ENCODE data around the gene NQO2. TPM values are rescaled to one million over a fixed set of nuclear protein-coding genes. Genes with fewer than 3 reads are reported as not detected.

NQO2 gene
- total and polyA plus RNA-seq, 2 of the 13 experiments (the other 11 are each of a cell fraction or from before 2014, with no cell fraction given) = 32.2 to 56.5 TPM

- no peak overlapping the region for H3K4me2 ChIP-seq (ENCODE audit: low read depth, low read length)
- H3K79me2 ChIP-seq (ENCODE audit: insufficient read depth, low read length) = no peaks in the 10 kb centered on the region
- H4K20me1 ChIP-seq (ENCODE audit: insufficient read depth, low read length) = no peaks in the 10 kb centered on the region
- no peaks in the 10 kb centered on the region for H3K4me1 ChIP-seq (ENCODE audit: insufficient read depth, low read length)
- POLR2A ChIA-PET = interaction anchor here (0.7 kb wide), 1 partner anchor 44 kb away, joined by 3 read pairs; no protein-coding TSS in a partner anchor
- WGBS (ENCODE audit: low lambda C conversion rate) = 22% methylated on average over 1 of the region's 1 CpG
- in situ Hi-C loops (cut with HindIII; ENCODE audit: extremely low pct_ligation_motif_present, low pct_unique_long_range_greater_than_20kb) = no loop called here
- H3K27me3 ChIP-seq (ENCODE audit: control insufficient read depth in 1 of 2, insufficient read depth in 2 of 2, low read length in 2 of 2) = peaks cover 0 to 29% of the 10 kb centered on the region in 2 experiments; a peak in 3 of 5 replicates
- CTCF ChIA-PET (ENCODE audit: low intra/inter-chr PET ratio, low total read pairs) = no interaction called here
- intact Hi-C loops (cut with micrococcal nuclease; ENCODE audit: unreplicated experiment) = no loop called here
- BruUV-seq (replicated peaks) = no TSS peak
- H3K9me3 ChIP-seq (ENCODE audit: low read length) = no peaks in the 10 kb centered on the region
- H3K9ac ChIP-seq (ENCODE audit: insufficient read depth, low read depth, low read length) = no peak overlapping the region
- no peak overlapping the region for H2AFZ ChIP-seq (ENCODE audit: low read length)
- no peak for DNase-seq (ENCODE audit: low spot score)
- no peak overlapping the region for H3K27ac ChIP-seq (ENCODE audit: extremely low read length, insufficient read depth, low read length)
- FAIRE-seq = no peak
- H3K36me3 ChIP-seq (replicated peaks in 1 of 2; ENCODE audit: control insufficient read depth in 1 of 2, insufficient read depth in 2 of 2, low read length in 2 of 2) = no peaks in the 10 kb centered on the region
- no peak for ATAC-seq
- H3K4me3 ChIP-seq (replicated peaks in 1 of 3; ENCODE audit: insufficient read depth in 1 of 3, low read depth in 2 of 3, low read length in 3 of 3) = no peak overlapping the region
- TF ChIP-seq PHF8 (CRISPR knock-in tag; IDR thresholded peaks at IDR 0.05) (no peak), ZNF30 (CRISPR knock-in tag; IDR thresholded peaks at IDR 0.05) (no peak), RBAK (CRISPR knock-in tag; IDR thresholded peaks at IDR 0.05) (no peak), LBX2 (CRISPR knock-in tag; IDR thresholded peaks at IDR 0.05; ENCODE audit: borderline replicate concordance) (no peak), ZNF451 (CRISPR knock-in tag; IDR thresholded peaks at IDR 0.05) (no peak), ZNF18 (CRISPR knock-in tag; IDR thresholded peaks at IDR 0.05; ENCODE audit: insufficient replicate concordance) (no peak), USF2 (IDR thresholded peaks at IDR 0.05; ENCODE audit: low read depth, low read length) (no peak), USF2 (CRISPR knock-in tag; IDR thresholded peaks at IDR 0.05; ENCODE audit: borderline replicate concordance) (no peak), SETDB1 (CRISPR knock-in tag; IDR thresholded peaks at IDR 0.05; ENCODE audit: borderline replicate concordance) (no peak), PHF21A (CRISPR knock-in tag; IDR thresholded peaks at IDR 0.05) (no peak), MAX (IDR thresholded peaks at IDR 0.05) (no peak), ZNF230 (CRISPR knock-in tag; IDR thresholded peaks at IDR 0.05) (no peak), CSRNP1 (CRISPR knock-in tag; IDR thresholded peaks at IDR 0.05) (no peak), ZNF644 (CRISPR knock-in tag; IDR thresholded peaks at IDR 0.05; ENCODE audit: low read depth) (no peak), FOSL1 (CRISPR knock-in tag; IDR thresholded peaks at IDR 0.05; ENCODE audit: borderline replicate concordance) (no peak), ZNF572 (CRISPR knock-in tag; IDR thresholded peaks at IDR 0.05) (no peak), RXRB (CRISPR knock-in tag; IDR thresholded peaks at IDR 0.05; ENCODE audit: borderline replicate concordance) (no peak)
Measured at GRCh38 chr6:3045777-3046176, 46.1 kb downstream of the NQO2 start.
